OCI-LY1 (cell line): ENCODE results near the gene DOCK4.

Source experiments
- CTCF ChIP-seq: fragments of 200-600 bp; sonication (generic), shearing (Covaris generic); IDR thresholded peaks from 2 replicates; pipeline ENCODE4 v1.5.1; 2017; ENCODE audit warnings: mild to moderate bottlenecking, antibody characterized with exemption, low read length, moderate library complexity, mixed read lengths
- EZH2 ChIP-seq: fragments of 200-600 bp; sonication (generic), shearing (Covaris generic); IDR thresholded peaks from 2 replicates; pipeline ENCODE4 v1.8.0; 2017; ENCODE audit warnings: borderline replicate concordance, mixed run types, mild to moderate bottlenecking, antibody characterized with exemption, low read length, moderate library complexity, mixed read lengths

GRCh38 chr7:112010109-112010508 is 196.1 kb downstream of the DOCK4 start:
- TF ChIP-seq CTCF (no peak), EZH2 (no peak)
